Effector memory CD8-positive, alpha-beta T cell (primary cell): ENCODE measurements around the gene WNT9A.

Source experiments
- ATAC-seq: fragments of 150-1000 bp; cut with Tn5 transposase; replicated peaks from 2 replicates; pipeline ENCODE4 v1.10.0; 2021; ENCODE audit warnings: mild to moderate bottlenecking, moderate library complexity
- DNase-seq, 3 experiments: peaks; one replicate each; pipeline ENCODE4 v3.0.0; 2021
- H3K27ac Mint-ChIP-seq, 2 donors: one replicate each; pipeline ENCODE4 v1.8.0; 2022; ENCODE audit warnings: mild to moderate bottlenecking in 2 of 2, mixed read lengths in 2 of 2, moderate library complexity in 2 of 2
- H3K27me3 Mint-ChIP-seq, 2 donors: one replicate each; pipeline ENCODE4 v1.8.0; 2022; ENCODE audit warnings: mixed read lengths in 2 of 2
- H3K36me3 Mint-ChIP-seq: one replicate; pipeline ENCODE4 v1.8.0; 2022; ENCODE audit warnings: mild to moderate bottlenecking, moderate library complexity, mixed read lengths; ENCODE audit not compliant: insufficient read depth
- H3K4me1 Mint-ChIP-seq, 2 donors: one replicate each; pipeline ENCODE4 v1.8.0; 2022; ENCODE audit warnings: low read depth in 2 of 2, mixed read lengths in 2 of 2
- H3K4me3 Mint-ChIP-seq, 2 donors: one replicate each; pipeline ENCODE4 v1.8.0; 2022; ENCODE audit warnings: mild to moderate bottlenecking in 2 of 2, mixed read lengths in 2 of 2, moderate library complexity in 2 of 2
- H3K9me3 Mint-ChIP-seq, 2 donors: one replicate each; pipeline ENCODE4 v1.8.0; 2022; ENCODE audit warnings: mixed read lengths in 2 of 2

WNT9A gene

GRCh38 chr1:227928811-227929375 lies 18.8 kb downstream of the WNT9A start:
- peaks cover 0 to 8% of the 10 kb centered on the region in 2 donors for H3K27me3 Mint-ChIP-seq
- H3K27ac Mint-ChIP-seq, result peak overlapping the region in 1 of 2 donors; percentile 25
- H3K9me3 Mint-ChIP-seq, result no peaks in the 10 kb centered on the region
- ATAC-seq, result no peak
- H3K4me1 Mint-ChIP-seq, result peaks cover 0 to 4% of the 10 kb centered on the region in 2 donors
- DNase-seq, result no peak
- no peaks in the 10 kb centered on the region for H3K36me3 Mint-ChIP-seq
- no peak overlapping the region for H3K4me3 Mint-ChIP-seq

- ATAC-seq, result no peak
- no peaks in the 10 kb centered on the region for H3K9me3 Mint-ChIP-seq
- peaks cover 0 to 8% of the 10 kb centered on the region in 2 donors for H3K27me3 Mint-ChIP-seq
- peaks cover 0 to 4% of the 10 kb centered on the region in 2 donors for H3K4me1 Mint-ChIP-seq
- no peak for DNase-seq
- H3K36me3 Mint-ChIP-seq, result no peaks in the 10 kb centered on the region
- H3K4me3 Mint-ChIP-seq, result no peak overlapping the region
- H3K27ac Mint-ChIP-seq, result peak overlapping the region in 1 of 2 donors; percentile 25
These were observed 19.6 kb downstream of the WNT9A start for GRCh38 chr1:227927971-227928741.

- Mint-ChIP-seq H3K9me3 (no peaks in the 10 kb centered on the region), H3K4me3 (no peak overlapping the region), H3K36me3 (no peaks in the 10 kb centered on the region), H3K27me3 (peaks cover 0 to 8% of the 10 kb centered on the region in 2 donors), H3K27ac (no peak overlapping the region), H3K4me1 (peaks cover 0 to 4% of the 10 kb centered on the region in 2 donors)
- DNase-seq, result no peak
- ATAC-seq, result no peak
These were observed 20.5 kb downstream of the WNT9A start for GRCh38 chr1:227926896-227927885.

- Mint-ChIP-seq H3K4me1 (peaks cover 0 to 4% of the 10 kb centered on the region in 2 donors), H3K27me3 (peaks cover 0 to 8% of the 10 kb centered on the region in 2 donors), H3K36me3 (no peaks in the 10 kb centered on the region), H3K4me3 (no peak overlapping the region), H3K27ac (no peak overlapping the region), H3K9me3 (no peaks in the 10 kb centered on the region)
- no peak for DNase-seq
- no peak for ATAC-seq
These were observed 21.4 kb downstream of the WNT9A start for GRCh38 chr1:227926216-227926791.

GRCh38 chr1:227925582-227926198 lies 22.0 kb downstream of the WNT9A start:
- ATAC-seq (no peak), DNase-seq (no peak)
- no peaks in the 10 kb centered on the region for H3K36me3 Mint-ChIP-seq
- no peak overlapping the region for H3K4me3 Mint-ChIP-seq
- no peaks in the 10 kb centered on the region for H3K9me3 Mint-ChIP-seq
- no peaks in the 10 kb centered on the region for H3K4me1 Mint-ChIP-seq
- no peak overlapping the region for H3K27ac Mint-ChIP-seq
- H3K27me3 Mint-ChIP-seq, result peaks cover 0 to 8% of the 10 kb centered on the region in 2 donors

GRCh38 chr1:227924833-227925574 lies 22.7 kb downstream of the WNT9A start:
- no peak for DNase-seq
- no peak overlapping the region for H3K27ac Mint-ChIP-seq
- H3K4me3 Mint-ChIP-seq, result no peak overlapping the region
- H3K4me1 Mint-ChIP-seq, result no peaks in the 10 kb centered on the region
- ATAC-seq, result no peak
- no peaks in the 10 kb centered on the region for H3K36me3 Mint-ChIP-seq
- H3K27me3 Mint-ChIP-seq, result peaks cover 0 to 8% of the 10 kb centered on the region in 2 donors
- H3K9me3 Mint-ChIP-seq, result no peaks in the 10 kb centered on the region

GRCh38 chr1:227924168-227924832 lies 23.4 kb downstream of the WNT9A start:
- DNase-seq, result no peak
- no peak overlapping the region for H3K4me3 Mint-ChIP-seq
- no peak for ATAC-seq
- H3K27ac Mint-ChIP-seq, result no peak overlapping the region
- no peaks in the 10 kb centered on the region for H3K9me3 Mint-ChIP-seq
- H3K36me3 Mint-ChIP-seq, result no peaks in the 10 kb centered on the region
- peaks cover 0 to 8% of the 10 kb centered on the region in 2 donors for H3K27me3 Mint-ChIP-seq
- no peaks in the 10 kb centered on the region for H3K4me1 Mint-ChIP-seq

GRCh38 chr1:227923353-227924167 lies 24.2 kb downstream of the WNT9A start:
- no peaks in the 10 kb centered on the region for H3K36me3 Mint-ChIP-seq
- H3K27me3 Mint-ChIP-seq, result peaks cover 0 to 8% of the 10 kb centered on the region in 2 donors
- no peak for DNase-seq
- no peak overlapping the region for H3K4me3 Mint-ChIP-seq
- no peaks in the 10 kb centered on the region for H3K4me1 Mint-ChIP-seq
- H3K9me3 Mint-ChIP-seq, result no peaks in the 10 kb centered on the region
- H3K27ac Mint-ChIP-seq, result no peak overlapping the region
- ATAC-seq, result no peak

- Mint-ChIP-seq H3K36me3 (no peaks in the 10 kb centered on the region), H3K27ac (no peak overlapping the region), H3K9me3 (no peaks in the 10 kb centered on the region), H3K4me1 (no peaks in the 10 kb centered on the region), H3K27me3 (peaks cover 0 to 8% of the 10 kb centered on the region in 2 donors), H3K4me3 (no peak overlapping the region)
- DNase-seq, result no peak
- no peak for ATAC-seq
These were observed 25.0 kb downstream of the WNT9A start for GRCh38 chr1:227922501-227923352.

GRCh38 chr1:227921461-227922185 lies 26.1 kb downstream of the WNT9A start:
- no peak overlapping the region for H3K4me3 Mint-ChIP-seq
- no peaks in the 10 kb centered on the region for H3K36me3 Mint-ChIP-seq
- H3K27me3 Mint-ChIP-seq, result no peaks in the 10 kb centered on the region
- no peaks in the 10 kb centered on the region for H3K9me3 Mint-ChIP-seq
- peaks cover 0 to 2% of the 10 kb centered on the region in 2 donors for H3K4me1 Mint-ChIP-seq
- no peak overlapping the region for H3K27ac Mint-ChIP-seq
- DNase-seq (no peak), ATAC-seq (no peak)
